NCI-H446 (cell line): ENCODE results near the gene SGO1.

Experiments
- DNase-seq, 2 experiments: peaks; one replicate each; lab custom pipeline; 2025; lab: John Stamatoyannopoulos, UW

The SGO1 gene

DNA sequence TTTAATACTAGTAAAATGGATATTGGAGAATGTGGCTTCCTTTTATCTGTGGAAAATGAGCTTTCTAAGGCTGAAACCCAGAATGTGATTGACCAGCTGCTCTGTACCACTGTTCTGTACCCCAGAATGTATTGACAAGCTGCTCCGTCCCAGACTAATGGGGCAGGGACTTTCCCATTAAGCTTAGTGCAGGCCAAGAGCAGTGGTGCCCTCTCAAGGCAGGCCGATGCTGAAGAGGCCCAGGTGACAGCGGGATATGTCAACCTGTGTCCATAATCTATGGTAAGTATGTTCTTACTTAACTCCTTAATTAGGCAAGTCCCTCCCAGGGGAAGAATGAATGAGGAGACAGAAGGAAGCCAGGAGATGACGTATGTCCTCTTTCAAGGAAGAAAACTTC, 31.1 kb downstream of the SGO1 start:
- no peak for DNase-seq

DNA sequence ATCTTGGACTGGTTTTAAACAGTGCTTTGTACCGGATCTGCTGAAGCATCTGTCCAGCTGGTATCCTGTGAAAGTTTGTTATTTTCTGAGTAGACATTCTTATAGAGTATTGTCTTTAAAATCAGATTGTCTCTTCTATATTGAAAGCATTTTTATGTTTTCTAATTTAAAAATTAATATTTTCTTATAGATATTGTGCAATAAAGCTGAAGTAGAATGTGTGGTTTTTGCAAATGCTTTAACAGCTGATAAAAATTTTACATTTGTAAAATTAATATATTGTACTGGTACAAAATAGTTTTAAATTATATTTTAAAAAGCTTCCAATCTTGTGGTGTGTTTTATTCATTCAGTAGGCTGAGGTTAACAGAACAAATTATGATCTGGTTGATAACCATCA, 31.9 kb downstream of the SGO1 start:
- DNase-seq: no peak

DNA sequence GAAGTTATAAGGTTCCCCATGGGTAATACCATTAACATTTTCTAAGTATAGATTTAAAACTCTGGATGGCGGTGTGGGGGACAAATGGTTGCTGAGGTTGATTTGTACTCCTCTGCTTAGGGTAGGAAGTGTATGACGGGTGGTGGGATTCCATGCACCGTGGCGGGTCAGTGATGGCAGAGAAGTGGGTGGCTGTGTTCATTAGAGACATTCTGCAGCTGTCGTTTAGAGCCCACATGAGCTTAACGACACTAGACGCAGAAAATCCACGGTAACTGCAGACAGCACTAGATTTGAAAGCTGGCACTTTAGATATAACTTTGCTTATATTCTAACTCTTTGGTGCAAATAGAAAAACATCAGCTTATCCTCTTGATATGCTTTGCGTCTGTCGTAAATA, 37.5 kb downstream of the SGO1 start:
- no peak for DNase-seq

DNA sequence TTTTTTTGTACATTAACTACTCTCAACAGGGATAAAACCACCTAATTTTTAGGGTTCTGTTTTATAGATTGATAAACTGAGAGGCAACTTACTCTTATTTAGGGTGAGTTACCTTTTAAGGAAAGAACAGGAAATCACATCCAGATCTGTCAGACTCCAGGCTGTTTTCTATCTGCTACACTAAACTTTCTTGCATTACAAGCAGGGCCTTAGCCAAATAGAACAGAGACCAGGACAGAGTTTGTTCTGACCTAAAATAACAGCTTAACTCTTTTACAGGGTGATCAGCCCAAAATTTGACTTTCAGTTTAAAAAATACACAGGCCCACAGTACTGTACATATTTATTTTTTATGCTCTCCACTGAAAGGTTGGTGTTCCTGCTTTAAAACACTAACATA, 38.6 kb downstream of the SGO1 start:
- DNase-seq: no peak

DNA sequence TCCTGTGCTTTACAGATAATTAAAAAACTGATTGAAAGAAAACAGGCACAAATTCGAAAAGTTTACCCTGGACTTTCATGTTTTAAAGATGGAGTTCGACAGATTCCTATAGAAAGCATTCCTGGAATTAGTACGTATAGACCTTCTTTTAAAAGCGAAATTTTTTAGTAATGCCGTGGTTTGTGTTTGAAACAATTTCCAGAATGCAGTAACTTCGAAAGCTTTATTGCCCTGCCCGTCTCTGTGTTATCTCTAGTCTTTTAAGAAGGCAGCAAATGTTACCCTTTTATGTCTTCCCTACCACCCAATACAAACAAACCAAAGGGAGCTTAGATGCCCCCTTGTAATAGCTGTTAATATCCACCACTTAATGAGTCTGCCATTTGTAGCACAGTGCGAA, 39.7 kb downstream of the SGO1 start:
- no peak for DNase-seq

DNA sequence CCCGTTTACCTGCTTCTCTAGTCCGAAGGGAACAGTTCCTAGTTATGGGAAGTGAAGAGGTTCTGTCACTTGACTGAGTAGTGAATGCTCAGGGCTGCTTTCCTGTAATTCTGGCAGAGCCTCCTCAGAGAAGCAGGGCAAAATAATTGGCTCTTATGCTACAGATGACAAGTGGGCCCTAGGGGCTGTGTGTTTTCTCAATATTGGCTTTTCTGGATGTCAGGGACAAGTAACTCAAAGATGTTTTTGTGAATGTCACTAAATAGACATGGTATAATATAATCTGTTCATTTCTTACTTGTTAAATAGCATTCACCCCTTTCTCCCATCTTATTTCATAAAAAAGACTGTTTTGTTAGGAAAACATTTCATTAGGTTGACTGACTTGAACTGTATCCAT, 40.1 kb downstream of the SGO1 start:
- no peak for DNase-seq

DNA sequence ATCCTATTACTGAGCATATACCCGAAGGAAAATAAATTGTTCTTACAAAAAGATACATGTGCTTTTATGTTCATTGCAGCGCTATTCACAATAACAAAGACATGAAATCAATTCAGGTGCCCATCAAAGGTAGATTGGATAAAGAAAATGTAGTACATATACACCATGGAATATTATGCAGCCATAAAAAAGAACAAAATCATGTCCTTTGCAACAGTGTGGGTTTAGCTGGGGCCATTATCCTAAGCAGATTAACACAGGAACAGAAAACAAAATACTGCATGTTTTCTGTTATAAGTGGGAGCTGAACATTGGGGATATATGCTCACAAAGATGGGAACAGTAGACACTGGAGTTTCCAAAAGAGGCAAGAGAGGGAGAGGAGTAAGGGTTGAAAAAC, 42.5 kb downstream of the SGO1 start:
- DNase-seq: no peak

DNA sequence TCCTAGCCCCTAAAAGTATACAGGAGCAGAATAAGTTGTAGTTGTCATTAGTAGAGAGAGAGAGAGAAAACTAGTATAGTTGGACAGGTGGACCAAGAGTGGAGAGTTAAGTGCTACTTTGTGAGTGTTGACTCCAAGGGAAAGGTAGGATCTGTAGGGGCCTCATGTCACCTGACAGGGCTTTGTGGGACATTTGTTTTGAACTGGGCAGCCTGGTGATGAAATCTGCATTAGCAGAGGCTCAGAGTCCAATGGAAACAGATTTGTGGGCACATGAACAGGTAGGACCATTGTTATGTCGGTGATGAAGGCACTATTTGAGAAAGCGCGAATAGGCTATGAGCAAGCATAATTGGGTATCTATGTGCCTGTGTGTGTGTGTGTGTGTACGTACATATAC, 43.5 kb downstream of the SGO1 start:
- DNase-seq: no peak

DNA sequence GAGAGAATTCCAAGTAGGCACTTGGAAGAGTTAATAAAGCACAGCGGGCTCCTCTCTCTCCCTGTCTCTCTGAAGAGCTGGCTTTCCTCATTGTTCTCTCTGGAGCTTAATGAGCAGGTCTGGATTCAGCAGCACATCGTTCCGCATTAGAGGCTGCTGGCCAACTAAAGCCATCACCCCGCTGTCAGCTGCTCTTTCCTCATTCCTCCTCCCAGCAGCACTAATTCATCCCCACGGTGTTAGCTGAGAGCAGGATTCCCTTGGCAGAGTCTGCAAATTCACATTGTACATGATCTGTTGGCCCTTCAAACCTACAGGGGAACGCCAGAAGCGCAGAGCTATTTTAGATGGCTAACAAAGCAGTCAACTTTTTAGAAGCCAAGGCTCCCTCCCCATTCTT, 44.2 kb downstream of the SGO1 start:
- DNase-seq: peak; percentile 21 to 64

DNA sequence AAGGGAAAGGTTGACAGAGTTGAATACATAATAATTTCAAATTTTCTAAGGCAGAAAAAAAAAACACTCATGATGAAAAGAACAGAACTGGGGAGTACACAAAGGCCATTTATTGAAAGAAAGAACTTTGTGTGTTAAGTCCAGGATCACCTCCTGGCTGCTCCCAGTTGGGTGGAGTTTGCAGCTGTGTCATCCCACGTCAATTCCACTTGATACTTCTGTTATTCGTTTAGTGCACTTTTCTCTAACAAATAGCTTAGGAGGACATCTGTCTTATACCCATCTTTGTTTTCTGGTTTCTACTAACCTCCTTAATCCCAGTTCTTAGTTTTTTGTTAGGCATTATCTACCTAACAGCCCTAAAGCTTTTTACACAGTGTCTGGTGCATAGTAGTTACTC, 44.7 kb downstream of the SGO1 start:
- no peak for DNase-seq

DNA sequence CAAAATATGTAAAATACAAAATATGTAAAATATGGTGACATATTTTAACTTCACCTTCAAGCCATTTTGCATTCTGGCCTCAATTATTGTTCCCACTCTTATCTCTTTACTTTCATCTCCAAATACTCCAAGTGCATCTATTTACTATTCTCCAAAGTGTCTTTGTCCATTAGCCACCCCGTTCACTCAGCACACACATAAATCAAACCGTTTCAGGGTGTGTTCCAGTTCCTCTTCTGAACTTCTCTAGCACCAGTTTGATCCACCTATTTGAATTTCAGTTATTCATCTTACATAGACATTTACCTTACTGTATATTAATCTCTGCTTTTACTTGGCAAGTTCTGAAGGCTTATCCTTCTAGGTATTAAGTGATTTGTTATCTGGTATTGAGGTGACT, 45.1 kb downstream of the SGO1 start:
- DNase-seq: no peak

DNA sequence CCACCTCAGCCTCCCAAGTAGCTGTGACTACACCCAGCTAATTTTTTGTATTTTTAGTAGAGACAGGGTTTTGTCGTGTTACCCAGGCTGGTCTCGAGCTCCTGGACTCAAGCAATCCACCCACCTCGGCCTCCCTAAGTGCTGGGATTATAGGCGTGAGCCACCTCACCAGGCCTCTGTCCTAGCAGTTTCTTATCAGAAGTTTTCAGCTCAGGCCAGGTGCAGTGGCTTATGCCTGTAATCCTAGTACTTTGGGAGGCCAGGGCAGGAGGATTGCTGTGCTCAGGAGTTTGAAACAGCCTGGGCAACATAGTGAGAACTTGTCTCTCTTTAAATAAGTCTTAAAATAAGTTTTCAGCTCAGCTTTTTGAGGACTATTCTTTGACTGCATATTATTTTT, 48.4 kb downstream of the SGO1 start:
- no peak for DNase-seq

DNA sequence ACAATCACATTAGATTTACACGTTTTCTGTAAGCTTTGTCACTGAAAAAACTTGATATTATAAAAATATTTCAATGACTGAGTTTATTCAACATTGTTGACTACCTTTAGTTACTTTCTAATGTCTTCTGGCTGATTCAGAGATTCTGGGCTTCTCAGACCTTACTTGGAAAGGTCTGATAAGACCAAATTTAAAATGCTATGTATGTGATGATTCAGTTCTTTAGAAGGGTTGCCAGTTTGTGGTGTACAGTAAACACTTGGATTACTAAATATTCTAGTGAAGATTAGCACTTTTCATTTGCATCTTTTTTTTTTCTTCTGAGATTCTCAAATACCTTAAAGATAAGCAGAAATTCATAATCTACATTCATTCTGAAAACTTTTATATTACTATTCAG, 49.8 kb downstream of the SGO1 start:
- DNase-seq: no peak

DNA sequence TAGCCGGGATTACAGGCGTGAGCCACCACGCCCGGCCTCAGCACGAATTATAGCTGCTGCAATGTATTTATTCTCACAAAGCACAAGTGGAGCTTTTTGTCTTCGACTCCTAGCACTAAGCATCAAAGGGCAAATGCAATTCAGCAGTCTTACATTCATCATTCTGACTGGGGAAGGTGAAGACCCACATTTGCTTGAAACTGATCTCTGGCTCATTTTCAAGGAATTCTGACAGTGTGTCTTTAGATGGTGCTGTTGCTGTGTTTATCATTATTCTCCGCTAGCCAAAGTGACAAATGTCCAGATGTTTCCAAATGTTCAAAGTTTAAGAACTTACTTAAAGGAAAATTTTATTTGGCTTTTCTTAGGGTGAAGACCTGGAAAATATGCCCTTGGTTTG, 55.9 kb downstream of the SGO1 start:
- no peak for DNase-seq

DNA sequence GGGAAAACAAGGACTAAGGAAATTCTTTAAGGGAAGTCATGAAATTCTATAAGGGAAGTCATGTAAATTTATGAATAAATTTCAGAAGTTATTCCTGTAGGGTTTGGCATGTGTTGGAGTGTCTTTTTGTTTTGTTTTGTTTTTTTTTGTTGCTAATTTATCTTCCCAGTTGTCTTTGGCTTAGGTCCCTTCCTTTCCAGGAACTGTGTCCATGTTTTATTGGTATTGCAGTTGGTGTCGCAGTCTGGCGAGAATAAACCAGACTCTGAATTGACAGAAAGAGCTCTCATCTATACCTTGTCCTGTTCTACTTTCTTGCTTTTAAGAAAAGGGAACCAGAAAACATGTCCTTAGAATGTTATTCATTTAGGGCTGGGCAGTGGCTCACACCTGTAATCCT, 57.6 kb downstream of the SGO1 start:
- DNase-seq: no peak

DNA sequence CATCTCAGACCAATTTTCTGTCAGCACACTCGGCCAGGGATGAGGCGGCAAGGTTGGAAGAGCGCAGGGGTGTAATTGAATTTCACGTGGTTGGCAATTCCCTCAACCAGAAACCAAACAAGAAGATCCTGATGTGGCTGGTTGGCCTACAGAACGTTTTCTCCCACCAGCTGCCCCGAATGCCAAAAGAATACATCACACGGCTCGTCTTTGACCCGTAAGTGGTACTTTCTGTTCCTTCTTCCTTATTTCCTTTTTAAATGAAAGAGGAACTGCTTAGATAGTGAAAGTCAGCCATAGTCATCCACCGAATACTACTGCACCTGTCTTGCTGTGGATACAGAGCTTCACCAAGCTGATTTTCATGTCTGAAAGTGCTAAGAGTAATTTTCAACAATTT, 60.1 kb downstream of the SGO1 start:
- DNase-seq: no peak

DNA sequence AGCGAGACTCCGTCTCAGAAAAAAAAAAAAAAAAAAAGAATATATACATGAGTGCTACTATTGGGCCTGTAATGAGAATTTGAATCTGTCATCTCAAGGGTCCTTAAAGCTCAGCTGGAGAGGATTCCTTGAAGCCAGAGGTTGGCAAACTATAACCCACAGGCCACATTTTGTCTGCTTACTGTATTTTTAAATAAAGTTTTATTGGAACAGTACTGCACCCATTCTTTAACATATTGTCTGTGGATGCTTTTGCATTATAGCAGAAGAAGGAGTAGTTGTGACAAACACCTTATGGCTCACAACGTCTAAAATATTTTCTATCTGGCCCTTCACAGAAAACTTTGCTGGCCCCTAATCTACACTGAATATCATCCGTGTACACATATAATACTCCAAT, 60.7 kb downstream of the SGO1 start:
- DNase-seq: no peak

DNA sequence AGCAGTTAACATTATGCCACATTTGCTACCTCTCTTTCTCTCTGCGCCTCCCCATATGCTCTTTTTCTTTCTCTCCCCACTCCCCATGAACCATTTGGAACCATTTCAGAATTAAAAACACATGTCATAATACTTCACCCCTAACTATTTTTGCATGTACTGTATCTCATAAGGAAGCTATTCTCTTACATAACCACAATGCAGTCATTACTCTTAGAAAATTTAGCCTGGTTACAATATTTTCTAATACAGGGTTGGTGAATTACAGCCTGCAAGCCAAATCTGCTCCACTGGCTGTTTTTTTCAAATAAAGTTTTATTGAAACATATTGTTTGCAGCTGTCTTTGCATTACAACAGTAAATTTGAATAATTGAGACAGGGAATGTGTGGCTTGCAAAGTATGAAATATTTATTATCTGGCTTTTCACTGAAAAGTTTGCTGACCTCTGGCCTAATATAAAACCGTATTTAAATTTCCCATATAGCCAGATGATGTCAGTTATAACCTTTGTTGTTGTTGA, 62.8 kb downstream of the SGO1 start:
- no peak for DNase-seq

DNA sequence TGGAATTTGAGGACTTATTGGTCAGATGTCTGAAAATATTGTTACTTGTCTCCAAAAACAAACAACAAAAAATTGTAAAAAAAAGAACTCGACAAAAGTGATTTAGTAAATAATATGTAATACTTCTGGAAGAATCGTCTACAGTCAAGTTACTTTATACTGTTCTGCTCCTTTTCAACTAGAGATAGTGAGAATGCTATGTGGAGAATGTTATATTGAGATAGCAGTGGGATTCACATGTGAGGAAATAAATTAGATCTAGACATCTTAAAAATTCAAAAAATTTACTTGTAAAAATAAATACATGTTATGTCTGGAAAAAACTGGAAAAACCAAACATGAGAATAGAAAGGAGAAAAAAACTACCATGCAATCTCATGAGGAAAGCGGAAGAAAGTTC, 64.9 kb downstream of the SGO1 start:
- no peak for DNase-seq
